OCI-LY1 (cell line): ENCODE measurements around the gene CNTNAP2.

Experiments used
- CTCF ChIP-seq: fragments of 200-600 bp; sonication (generic), shearing (Covaris generic); IDR thresholded peaks from 2 replicates; pipeline ENCODE4 v1.5.1; 2017; ENCODE audit warnings: mild to moderate bottlenecking, antibody characterized with exemption, low read length, moderate library complexity, mixed read lengths
- EZH2 ChIP-seq: fragments of 200-600 bp; sonication (generic), shearing (Covaris generic); IDR thresholded peaks from 2 replicates; pipeline ENCODE4 v1.8.0; 2017; ENCODE audit warnings: borderline replicate concordance, mixed run types, mild to moderate bottlenecking, antibody characterized with exemption, low read length, moderate library complexity, mixed read lengths

- TF ChIP-seq EZH2, result no peak
- TF ChIP-seq CTCF, result no peak
Observed at GRCh38 chr7:147941381-147941780, 1824.8 kb downstream of the CNTNAP2 start.
